ENCODE results near the gene NPPB. TPM values are rescaled to one million over a fixed set of nuclear protein-coding genes. Genes with fewer than 3 reads are reported as not detected.

NPPB gene
- polyA plus RNA-seq, 1 donor (not counting 4 experiments of a cell fraction or from before 2014, with no cell fraction given): not detected

DNA sequence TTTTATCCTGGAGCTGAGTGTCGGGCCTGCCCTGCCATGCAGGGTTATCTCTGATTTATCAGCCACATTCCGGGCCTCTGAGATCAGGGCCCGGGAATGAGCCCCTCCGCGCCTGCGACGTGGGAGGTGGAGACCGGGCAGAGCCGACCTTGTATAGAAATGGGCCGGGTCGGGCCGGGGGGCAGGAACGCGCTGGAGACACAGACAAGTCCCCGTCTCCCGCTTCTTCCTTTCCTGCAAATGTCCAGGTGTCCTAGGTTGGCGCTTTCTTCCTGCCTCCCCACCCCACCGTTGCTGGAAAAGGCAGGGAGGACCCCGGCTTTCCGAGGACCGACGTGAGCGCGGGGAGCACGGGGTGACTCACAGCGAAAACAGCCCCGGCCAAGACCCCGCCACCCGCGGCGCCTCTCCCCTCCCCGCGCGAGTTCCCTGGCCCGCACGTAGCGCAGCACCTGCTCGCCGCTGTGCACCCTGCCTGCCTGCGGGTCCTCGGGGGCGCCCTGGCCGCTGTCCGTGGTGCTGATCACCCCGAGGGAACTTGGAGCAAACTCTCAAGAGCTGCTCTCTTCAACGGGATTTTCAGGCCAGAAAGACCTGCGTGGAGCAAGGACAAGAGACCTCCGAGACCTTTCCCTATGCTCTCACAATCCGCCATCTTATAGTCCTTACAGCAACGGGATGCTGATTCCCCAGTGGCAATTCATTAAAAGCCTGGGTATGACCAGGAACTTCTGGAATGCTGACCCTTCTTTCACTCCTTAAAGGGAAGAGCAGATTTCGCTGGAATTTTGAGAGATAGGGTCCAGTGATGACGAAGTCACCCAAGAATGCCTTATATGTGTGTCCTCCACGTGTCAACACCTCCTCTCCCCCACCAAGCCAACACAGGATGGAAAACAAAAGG, 475 bp upstream of the NPPB start:
- DNase-seq (ENCODE audit: low read depth, low spot score): peak; percentile 15
- Histone ChIP-seq H3K9ac (ENCODE audit: control insufficient read depth, extremely low read depth, insufficient read depth, low read length) (no peak overlapping the region), H4K20me1 (ENCODE audit: control insufficient read depth, extremely low read depth, insufficient read depth, low read length) (no peaks in the 10 kb centered on the region), H3K27ac (ENCODE audit: control insufficient read depth, insufficient read depth, low read length) (no peak overlapping the region), H2AFZ (ENCODE audit: control insufficient read depth, low read length) (no peak overlapping the region), H3K36me3 (ENCODE audit: control insufficient read depth in 2 of 2, extremely low read depth in 1 of 2, insufficient read depth in 2 of 2, low read length in 2 of 2) (no peaks in the 10 kb centered on the region), H3K9me1 (ENCODE audit: control insufficient read depth, extremely low read depth, insufficient read depth, low read length) (no peaks in the 10 kb centered on the region), H3K9me3 (ENCODE audit: control insufficient read depth, low read depth, low read length) (no peaks in the 10 kb centered on the region), H3K4me2 (ENCODE audit: control insufficient read depth, extremely low read depth, insufficient read depth, low read depth, low read length) (no peak overlapping the region), H3K27me3 (ENCODE audit: control insufficient read depth, extremely low read depth, insufficient read depth, low read length) (peaks cover 55% of the 10 kb centered on the region), H3K79me2 (ENCODE audit: control insufficient read depth, insufficient read depth, low read length) (no peaks in the 10 kb centered on the region), H3K4me3 (ENCODE audit: control insufficient read depth in 2 of 3, extremely low read depth in 1 of 3, insufficient read depth in 2 of 3, low read depth in 1 of 3, low read length in 3 of 3) (no peak overlapping the region), H3K4me1 (ENCODE audit: control insufficient read depth, extremely low read depth, insufficient read depth, low read length) (peaks cover 3% of the 10 kb centered on the region)
- no peak for FAIRE-seq
- TF ChIP-seq, protein P1, sequence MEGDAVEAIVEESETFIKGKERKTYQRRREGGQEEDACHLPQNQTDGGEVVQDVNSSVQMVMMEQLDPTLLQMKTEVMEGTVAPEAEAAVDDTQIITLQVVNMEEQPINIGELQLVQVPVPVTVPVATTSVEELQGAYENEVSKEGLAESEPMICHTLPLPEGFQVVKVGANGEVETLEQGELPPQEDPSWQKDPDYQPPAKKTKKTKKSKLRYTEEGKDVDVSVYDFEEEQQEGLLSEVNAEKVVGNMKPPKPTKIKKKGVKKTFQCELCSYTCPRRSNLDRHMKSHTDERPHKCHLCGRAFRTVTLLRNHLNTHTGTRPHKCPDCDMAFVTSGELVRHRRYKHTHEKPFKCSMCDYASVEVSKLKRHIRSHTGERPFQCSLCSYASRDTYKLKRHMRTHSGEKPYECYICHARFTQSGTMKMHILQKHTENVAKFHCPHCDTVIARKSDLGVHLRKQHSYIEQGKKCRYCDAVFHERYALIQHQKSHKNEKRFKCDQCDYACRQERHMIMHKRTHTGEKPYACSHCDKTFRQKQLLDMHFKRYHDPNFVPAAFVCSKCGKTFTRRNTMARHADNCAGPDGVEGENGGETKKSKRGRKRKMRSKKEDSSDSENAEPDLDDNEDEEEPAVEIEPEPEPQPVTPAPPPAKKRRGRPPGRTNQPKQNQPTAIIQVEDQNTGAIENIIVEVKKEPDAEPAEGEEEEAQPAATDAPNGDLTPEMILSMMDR (optimal IDR thresholded peaks at IDR 0.05 in 1 of 3, IDR thresholded peaks at IDR 0.05 in 1 of 3, conservative IDR thresholded peaks at IDR 0.05 in 1 of 3; ENCODE audit: extremely low read depth in 1 of 3, insufficient read depth in 2 of 3, low read length in 3 of 3): peak; percentile 8 to 32 (median 22)
- peak; percentile 72 for TF ChIP-seq EZH2 (IDR thresholded peaks at IDR 0.05; ENCODE audit: low read length)
- dilution Hi-C loops (cut with MboI; ENCODE audit: extremely low pct_ligation_motif_present, low sequenced_read_pairs): no loop called here

DNA sequence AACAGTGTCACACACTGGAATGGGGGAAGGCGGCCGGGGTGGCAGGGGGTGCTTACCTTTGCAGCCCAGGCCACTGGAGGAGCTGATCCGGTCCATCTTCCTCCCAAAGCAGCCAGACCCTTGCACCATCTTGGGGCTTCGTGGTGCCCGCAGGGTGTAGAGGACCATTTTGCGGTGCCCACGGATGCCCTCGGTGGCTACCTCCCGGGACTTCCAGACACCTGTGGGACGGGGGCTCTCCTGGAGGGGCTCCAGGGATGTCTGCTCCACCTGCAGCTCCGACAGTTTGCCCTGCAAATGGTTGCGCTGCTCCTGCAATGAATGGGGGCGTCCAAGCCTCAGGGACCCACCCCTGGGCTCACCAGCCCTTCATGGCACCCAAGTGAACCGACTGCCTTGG, 587 bp downstream of the NPPB start:
- Histone ChIP-seq H3K4me3 (ENCODE audit: control insufficient read depth in 2 of 3, extremely low read depth in 1 of 3, insufficient read depth in 2 of 3, low read depth in 1 of 3, low read length in 3 of 3) (no peak overlapping the region), H3K27me3 (ENCODE audit: control insufficient read depth, extremely low read depth, insufficient read depth, low read length) (peaks cover 55% of the 10 kb centered on the region), H3K9ac (ENCODE audit: control insufficient read depth, extremely low read depth, insufficient read depth, low read length) (no peak overlapping the region), H2AFZ (ENCODE audit: control insufficient read depth, low read length) (no peak overlapping the region), H3K79me2 (ENCODE audit: control insufficient read depth, insufficient read depth, low read length) (no peaks in the 10 kb centered on the region), H3K4me2 (ENCODE audit: control insufficient read depth, extremely low read depth, insufficient read depth, low read depth, low read length) (no peak overlapping the region), H3K36me3 (ENCODE audit: control insufficient read depth in 2 of 2, extremely low read depth in 1 of 2, insufficient read depth in 2 of 2, low read length in 2 of 2) (no peaks in the 10 kb centered on the region), H3K9me3 (ENCODE audit: control insufficient read depth, low read depth, low read length) (no peaks in the 10 kb centered on the region), H3K9me1 (ENCODE audit: control insufficient read depth, extremely low read depth, insufficient read depth, low read length) (no peaks in the 10 kb centered on the region), H3K27ac (ENCODE audit: control insufficient read depth, insufficient read depth, low read length) (no peak overlapping the region), H3K4me1 (ENCODE audit: control insufficient read depth, extremely low read depth, insufficient read depth, low read length) (peaks cover 3% of the 10 kb centered on the region), H4K20me1 (ENCODE audit: control insufficient read depth, extremely low read depth, insufficient read depth, low read length) (no peaks in the 10 kb centered on the region)
- dilution Hi-C loops (cut with MboI; ENCODE audit: extremely low pct_ligation_motif_present, low sequenced_read_pairs): no loop called here
- DNase-seq (ENCODE audit: low read depth, low spot score) (no peak), FAIRE-seq (no peak)
- TF ChIP-seq, protein P1 (optimal IDR thresholded peaks at IDR 0.05 in 1 of 3, IDR thresholded peaks at IDR 0.05 in 1 of 3, conservative IDR thresholded peaks at IDR 0.05 in 1 of 3; ENCODE audit: extremely low read depth in 1 of 3, insufficient read depth in 2 of 3, low read length in 3 of 3): no peak
- no peak for TF ChIP-seq EZH2 (IDR thresholded peaks at IDR 0.05; ENCODE audit: low read length)

All from keratinocyte (primary cell).